Lower leg skin (tissue), 3 donors: ENCODE results near the gene LBHD1.

Experiments used
- CTCF ChIP-seq, 3 donors: fragments of 450-650 bp; IDR thresholded peaks; one replicate each; pipeline ENCODE4 v1.5.1; 2016; ENCODE audit warnings: antibody characterized with exemption in 3 of 3, mild to moderate bottlenecking in 3 of 3, moderate library complexity in 2 of 3
- POLR2A ChIP-seq, 2 donors: fragments of 450-650 bp; IDR thresholded peaks; one replicate each; pipeline ENCODE4 v1.6.1; 2016 to 2017; ENCODE audit warnings: antibody characterized with exemption in 2 of 2, mild to moderate bottlenecking in 1 of 2, moderate library complexity in 1 of 2

- no peak for TF ChIP-seq CTCF (IDR thresholded peaks at IDR 0.05)
- TF ChIP-seq POLR2A (IDR thresholded peaks at IDR 0.05): no peak
Observed at GRCh38 chr11:62716816-62717215, 44.7 kb upstream of the LBHD1 start.
